ENCODE data around the gene PRSS50.

PRSS50 gene

DNA sequence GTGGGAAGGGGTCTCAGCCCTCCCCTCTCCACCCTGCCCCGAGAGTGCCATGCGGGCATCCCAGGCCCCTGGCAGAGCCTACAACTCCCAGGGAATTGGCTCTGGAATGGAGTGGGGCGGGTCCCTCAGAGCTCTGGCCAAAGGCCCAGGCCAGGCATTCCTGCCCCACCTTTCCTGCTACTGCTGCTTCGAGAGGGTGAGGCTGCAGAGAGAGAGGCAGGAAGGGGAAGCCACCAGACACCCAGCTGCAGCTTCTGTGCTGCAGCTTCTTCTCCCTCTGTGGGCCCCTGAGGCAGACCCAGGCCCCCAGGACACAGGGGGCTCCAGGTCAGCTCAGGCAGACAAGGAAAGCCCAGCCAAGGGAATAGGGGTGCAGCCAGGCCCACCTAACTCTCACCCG is 26.9 kb downstream of the PRSS50 start:
- no peak for DNase-seq

DNA sequence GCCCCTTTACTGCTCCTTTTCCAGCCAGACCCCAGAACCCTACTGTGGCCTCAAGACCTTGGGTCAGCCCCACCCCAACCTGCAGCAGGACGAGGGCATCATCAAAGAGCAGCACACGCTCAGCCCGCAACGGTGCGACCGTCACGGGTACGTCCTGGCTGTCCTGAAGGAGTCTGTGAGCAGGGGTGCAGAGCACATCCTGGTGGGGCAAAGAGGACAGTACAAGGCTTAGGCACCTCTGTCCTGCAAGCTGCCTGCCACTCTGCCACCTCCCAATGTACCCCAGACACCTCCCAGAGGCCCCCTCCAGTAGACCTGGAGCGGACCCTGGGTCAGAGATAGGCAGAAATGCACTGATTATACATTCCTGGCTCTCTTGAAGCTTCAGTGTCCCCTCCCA is 32.2 kb downstream of the PRSS50 start:
- no peak for DNase-seq

DNA sequence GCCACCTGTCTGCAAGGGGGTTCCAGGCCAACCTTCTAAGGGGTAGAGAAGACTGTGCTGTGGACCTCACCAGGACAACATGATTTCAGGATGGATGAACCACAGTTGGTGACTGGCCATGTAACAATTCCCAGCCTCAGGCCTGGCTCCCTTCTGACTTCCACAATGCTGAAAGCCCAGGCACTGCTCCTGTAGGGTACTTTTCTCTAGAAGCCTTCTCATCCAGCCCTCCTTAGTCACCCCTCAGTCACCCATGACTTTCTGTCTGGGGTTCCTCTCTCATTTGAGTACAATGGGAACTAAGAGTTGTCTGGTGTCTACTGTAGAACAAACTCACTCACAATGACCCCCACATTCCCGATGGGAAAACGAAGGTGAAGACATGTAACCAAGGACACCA is 32.8 kb downstream of the PRSS50 start:
- no peak for DNase-seq

DNA sequence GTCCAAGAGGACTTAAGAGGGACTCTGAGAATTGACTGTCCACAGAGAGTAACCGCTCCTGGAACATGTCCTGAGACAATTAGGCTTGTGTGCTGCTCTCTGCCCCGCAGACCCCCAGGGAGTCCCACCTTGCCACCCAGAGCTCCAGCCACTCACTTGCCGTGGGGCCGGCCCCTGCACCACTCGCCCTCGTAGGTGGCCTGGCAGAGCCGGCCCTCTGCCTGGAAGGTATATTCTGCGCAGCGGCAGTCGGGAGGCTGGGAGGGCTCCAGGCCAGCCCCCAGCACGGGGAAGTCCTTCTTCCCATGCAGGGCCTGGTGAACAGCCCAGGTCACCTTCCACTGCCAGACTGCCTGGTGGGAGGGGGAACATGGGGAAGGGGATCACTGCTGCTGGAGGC is 34.7 kb downstream of the PRSS50 start:
- DNase-seq, result no peak

DNA sequence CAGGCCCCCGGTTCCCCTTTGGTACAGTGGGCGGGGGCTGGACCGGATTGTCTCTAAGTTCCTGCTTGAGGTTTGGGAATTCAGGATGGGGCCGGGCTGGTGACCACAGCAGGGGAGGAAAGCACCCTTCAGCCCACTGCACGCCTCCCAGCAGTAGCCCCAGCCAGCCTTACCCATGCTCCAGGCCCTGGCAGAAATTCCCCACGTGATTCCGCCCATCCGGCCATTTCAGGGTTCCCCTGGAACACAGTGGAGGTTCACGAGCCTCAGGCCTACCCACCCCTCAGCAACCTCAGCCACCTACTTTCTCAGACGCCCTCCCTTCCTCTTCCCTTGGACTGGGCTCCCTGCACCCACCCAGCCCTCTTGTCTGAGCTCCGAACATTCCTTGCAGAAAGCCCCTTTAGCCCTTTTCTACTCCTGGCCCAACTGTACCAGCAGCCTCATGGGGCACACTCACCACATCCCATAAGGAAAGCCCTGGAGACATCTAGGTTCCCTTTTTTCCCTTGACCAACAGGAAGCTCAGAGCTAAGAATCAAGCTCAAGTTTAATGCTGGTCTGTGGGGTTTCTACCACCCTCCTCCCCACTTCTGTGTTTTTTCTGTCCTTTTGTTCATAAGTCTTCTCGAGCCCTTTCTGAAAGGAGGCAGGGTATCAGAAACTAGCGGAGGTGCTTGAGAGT is 35.7 kb downstream of the PRSS50 start:
- DNase-seq, result peak; percentile 22 to 32

DNA sequence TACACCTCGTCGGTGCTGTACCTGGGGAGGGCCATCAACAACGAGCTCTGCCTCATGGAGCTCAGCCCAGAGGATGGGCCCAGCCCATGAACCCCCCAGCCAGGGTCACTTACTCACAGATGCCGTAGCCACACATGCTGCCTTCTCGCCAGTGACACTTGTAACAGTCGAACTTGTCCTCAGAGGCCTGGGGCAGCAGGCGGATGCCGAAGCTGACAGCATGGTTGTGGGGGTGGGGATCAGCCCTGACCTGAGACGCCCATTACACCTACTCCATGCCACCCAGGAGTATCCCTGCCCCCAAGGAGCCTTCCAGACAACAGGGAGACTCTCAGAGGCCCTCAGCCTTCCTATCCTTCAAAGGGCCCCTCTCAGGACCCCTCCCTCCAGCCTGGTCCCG is 36.3 kb downstream of the PRSS50 start:
- DNase-seq, result no peak

DNA sequence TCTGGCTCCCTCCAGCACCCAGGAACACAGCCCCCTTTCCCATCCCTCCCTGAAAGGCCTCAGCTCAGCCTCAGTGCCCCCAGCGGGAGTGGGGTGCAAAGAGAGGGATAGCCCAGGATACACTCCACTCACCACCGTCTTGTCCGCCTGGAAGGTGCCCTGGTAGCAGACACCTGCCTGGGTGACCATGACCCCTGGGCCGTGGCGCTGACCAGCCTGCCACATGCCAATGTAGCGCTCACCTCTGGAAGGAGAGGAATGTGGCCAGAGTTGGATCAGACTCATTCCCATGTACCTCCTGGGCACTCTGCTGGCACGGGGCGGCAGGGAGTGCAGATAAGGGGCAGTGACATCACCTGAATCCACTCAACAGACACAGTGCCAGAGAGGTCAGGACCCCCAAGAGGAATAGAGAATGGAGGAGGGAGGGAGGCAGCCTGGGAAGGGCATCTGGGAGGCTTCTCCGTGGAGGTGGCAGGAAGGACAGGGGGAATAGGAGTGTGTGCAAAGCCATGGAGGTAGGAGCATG is 37.3 kb downstream of the PRSS50 start:
- DNase-seq, result no peak

DNA sequence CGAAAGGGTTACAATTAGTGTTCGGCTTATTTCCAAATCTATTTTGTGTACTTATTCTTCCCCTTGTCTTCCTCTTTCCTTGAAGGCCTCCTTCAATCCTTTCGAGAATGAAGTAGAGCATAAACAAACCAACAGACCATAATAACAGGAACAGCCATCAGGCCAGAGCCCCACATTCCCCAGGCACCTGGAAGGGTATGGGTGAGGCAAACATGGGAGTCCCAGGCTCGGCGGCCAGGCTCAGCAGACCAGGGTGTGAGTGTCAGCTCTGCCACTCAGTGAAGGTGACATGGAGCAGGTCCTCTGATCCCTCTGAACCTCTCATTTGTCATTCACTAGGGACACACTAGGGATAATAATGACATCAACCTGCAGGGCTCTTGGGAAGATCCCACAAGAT is 38.0 kb downstream of the PRSS50 start:
- DNase-seq, result no peak

DNA sequence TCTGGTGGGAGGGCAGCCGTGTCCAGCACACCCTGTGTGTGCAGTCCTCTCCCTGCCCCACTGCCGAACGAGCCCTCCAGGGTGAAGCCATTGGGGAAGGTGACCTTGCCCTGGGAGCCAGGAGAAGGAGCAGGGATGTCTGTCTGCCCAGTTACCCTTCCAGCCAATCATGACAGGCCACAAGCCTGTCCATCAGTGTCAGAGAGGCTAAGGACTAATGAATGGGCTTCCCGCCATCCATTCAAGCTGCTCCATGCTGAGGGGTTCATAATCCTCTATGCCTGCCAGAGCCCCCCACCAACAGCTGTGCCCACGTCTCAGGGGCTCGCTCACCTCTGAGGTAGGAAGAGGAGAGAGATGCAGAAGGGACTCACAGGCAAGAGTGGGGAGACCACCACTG is 39.4 kb downstream of the PRSS50 start:
- DNase-seq, result no peak

DNA sequence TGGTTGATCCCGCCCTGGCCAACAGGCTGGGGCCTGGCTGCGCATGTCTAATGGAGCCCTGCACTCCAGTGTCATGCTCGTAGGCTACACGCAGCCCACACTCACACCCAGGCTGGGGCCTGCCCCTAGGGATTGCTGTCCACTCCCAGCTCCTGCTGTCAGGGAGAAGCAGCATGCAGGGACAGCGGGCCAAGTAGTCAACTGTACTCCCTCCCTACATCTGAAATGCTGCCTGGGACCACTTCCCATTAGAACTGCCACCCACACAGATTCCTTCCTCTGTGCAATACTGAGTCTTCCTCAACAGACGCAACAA is 40.3 kb downstream of the PRSS50 start:
- DNase-seq, result no peak

DNA sequence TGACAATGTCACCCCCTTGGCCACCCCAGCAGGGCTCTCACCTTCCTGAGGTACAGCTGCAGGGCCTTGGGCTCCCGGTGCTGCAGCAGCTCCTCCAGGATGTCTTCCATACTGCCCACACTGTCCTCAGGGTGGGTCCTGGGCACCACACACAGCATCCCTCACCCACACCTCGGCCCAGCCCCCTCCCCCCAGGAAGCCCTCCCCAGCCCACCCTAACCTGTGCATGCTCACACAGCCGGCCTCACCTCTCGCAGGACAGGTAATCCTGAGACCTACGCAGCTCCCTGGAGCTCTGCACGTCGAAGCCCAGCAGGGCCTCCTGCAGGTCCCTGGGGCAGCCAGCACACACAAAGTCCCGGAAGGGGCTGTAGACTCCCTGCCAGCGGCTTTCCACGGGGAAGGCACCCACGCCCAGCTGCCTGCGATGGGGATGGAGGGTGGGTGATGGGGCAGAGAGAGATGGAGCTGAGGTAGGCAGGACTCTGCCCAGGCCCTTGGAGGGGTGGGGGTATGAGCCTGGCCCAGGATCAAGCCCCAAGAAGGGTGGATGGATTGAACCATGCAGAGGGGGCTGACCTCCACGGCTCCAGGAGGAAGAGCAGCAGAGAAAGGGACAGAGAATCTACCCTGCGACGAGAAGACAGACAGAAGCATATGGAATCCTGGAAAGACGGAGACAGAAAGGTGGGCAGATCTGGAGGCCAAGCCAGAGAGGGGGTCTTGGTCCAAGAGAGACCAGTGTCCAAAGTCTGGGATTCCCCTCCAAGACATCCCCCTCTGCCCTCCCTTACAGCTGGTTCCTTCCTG is 40.9 kb downstream of the PRSS50 start:
- no peak for DNase-seq

DNA sequence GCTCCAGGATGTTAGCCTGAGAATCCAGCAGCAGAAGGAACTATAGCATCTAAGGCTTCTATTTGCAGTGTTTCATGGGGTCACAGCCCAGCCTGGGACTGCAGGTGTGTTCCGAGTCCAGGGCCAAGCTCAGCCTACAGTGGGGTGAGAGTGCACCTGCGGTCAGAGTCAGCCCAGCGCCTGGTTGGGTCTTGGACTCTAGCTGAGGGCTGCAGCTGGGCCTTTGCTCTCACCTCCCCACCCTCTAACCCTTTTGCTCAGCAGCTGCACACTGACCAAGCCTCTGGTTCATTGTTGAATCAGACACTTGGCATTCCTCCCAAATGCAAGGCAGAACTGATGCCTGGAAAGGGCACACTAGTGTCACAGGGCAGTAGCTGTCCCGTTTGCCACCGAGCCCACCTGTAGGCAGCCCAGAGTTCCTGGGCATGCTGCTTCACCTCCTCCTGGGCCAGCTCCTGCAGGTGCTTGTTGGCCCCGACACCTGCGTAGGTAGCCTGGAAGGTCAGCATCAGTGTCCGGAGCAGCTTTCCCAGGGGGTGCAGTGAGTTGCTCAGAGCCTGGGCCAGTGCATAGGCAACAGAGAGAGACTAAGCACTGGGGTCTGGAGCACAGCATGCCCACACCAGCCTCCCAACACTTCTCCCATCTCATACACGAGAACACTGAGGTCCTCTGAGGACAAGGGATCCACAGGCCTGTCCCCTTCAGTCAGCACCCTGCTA is 41.7 kb downstream of the PRSS50 start:
- DNase-seq, result no peak

DNA sequence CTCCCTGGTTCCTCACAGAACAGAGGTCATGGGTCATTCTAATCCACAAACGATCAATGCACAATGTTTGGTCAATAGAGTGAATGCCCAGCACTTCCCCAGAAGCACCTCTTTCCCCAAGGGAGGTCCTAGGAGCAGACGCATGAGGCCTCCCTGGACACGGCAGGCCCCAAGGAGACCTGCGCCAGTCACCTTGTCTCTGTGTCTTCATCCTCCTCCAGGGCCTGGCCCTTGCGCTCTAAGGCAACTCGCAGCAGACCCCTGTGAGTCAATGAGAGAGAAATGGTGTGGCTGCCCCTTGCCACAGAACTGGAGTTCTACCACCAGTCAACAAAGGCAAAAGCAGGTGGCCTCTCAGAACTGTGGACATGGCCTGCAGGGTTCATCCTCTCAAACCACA is 42.2 kb downstream of the PRSS50 start:
- no peak for DNase-seq

DNA sequence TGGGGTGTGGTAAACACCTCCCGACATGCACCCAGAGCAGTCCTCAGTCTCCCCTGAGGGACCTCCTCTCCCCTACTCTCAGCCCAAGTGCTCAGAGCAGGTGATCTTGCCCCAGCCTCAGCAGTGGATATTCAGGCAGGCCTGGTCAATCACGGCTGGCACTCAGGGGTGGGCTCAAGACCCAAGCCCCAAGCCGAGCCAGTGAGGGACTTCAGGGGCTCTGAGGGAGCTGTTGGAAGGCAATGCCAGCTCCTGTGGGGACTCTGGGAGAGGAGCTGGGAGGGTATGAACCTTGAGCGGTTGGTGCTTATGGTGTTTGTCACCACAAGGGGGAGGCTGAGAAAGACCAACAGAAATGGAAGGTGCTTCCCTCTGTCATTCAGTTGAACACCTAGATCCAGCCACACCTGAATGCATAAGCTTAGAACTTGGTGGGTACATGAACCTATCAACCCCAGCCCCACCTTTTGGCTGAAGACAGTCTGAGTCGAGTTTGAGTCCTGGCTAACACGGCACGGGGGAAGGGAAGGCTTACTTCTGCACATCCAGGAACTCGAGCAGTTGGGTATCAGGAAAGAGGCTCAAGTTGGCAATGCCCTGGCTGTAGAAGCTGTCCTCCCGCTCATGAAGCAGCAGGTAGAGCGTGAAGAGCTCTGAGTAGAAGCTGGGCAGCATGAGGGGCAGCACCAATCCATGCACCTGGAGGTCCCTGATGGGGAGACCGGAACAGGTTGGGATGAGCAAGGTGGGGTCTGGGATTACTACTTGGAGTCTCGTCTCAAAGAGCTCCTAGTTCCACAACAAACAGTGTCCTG is 43.4 kb downstream of the PRSS50 start:
- no peak for DNase-seq

DNA sequence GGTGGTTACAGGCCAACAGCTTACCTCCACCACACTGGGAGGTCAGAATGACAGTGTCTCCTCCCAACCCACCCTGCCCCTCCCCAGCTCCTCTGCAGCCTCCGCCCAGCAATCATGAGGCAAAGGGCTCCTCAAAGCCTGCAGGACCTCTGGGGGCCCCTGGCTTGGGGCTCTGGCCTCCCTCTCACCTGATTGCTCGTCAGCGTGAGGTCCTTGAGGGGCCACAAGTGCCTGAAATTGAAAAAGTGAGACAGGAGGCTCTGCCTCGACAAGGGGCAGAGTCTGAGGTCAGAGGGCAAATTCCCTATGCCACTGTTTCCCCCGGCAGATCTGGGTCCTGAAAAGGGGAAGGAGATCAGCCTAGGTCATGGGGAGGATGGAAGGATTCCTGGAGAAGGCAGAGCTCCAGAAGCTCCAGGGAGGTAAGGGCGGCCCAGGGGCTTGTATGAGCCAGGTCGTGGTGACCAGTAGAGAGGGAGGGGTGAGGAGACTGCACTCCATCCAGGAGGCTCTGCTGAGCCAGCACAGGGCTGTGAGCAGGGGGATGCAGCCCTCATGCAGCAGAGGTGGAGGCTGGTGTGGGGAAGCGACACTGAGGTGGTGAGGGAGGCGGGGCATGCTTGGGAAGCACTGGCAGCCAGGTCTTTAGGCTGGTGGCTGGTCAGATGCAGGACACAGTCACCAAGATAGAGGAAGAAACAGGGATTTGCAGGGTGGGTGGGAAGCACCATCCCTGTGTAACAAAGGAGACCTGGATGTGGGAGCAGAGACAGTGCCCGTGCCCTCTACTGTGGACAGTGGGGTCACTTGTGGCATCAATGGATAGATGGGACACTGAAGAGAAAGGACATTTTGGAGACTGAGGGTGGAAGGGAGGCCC is 44.3 kb downstream of the PRSS50 start:
- DNase-seq, result no peak

DNA sequence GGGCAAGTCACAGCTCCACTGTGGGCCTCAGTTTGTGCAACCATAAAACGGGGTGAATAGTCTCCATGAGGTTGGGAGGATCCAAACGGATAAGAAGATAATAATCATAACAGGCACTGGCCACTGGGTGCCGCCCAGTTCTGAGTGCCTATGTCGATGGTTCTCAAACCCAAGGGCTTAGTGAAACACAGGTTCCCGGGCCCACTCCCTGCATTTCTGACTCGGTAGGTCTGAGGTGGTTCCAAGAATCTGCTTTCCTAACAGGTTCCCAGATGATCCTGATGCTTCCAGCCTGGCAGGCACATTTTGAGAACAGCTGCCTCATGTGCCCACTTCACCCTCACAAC is 45.3 kb downstream of the PRSS50 start:
- DNase-seq, result no peak

DNA sequence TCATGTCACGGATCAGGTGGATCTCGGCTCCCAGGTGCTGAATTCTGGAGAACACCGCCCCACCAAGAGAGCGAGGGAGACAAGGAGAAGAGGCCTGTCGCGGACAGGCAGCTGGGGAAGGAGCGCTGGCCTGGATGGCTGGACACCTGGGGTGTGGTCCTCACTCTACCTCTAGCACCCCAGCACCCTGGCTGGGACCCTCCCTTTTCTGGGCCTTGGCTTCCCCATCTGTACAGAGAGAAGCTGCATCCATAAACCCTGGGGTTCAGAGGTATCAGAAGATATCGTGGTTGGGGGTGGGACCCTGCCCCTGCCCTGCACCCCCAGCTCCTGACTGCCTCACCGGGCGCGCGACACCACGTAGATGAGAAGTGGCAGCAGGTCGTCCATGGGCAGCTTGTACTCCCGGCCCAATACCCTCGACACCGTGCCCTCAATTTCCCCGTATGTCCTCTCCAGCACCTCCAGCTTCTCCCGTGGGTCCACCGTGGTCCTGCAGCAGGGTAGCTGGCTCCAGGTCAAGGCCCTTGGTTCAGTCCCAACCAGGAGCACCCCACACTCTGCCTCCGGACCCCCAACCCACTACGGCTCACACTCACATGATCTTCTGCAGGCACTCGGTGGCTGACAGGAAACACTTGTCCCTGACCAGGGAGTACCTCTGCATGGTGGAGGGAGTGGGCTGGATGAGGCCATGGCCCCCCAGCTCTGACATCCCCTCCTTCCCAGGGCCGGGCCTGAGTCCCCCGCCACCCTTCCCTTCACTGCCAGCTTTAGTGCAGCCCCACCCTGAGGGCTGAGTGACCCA is 45.9 kb downstream of the PRSS50 start:
- no peak for DNase-seq

DNA sequence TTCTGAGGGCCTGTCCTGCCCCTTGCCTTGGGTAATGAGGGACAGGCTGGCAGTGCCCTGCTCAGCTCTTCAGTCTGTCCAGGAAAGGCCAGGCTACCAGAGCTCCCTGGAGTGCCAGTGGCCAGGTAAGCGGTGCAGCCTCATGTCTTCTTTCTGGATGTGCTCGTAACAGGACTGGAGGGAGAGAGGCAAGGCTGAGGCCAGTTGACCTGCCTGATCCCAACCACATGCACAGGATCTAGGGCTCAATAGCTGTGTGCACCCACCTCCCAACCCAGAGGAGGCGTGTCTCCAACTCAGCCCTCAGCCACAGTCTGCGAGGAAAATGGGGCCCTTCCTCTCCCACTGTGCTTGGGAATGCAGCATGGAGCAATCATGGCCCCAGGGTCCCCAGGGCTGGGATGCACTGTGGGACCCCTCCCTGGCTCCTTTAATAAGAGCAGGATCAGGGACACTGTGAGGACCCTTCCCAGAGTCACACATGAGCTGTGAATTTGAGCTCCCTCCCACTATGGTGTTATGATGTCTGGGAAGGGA is 46.7 kb downstream of the PRSS50 start:
- DNase-seq, result no peak

DNA sequence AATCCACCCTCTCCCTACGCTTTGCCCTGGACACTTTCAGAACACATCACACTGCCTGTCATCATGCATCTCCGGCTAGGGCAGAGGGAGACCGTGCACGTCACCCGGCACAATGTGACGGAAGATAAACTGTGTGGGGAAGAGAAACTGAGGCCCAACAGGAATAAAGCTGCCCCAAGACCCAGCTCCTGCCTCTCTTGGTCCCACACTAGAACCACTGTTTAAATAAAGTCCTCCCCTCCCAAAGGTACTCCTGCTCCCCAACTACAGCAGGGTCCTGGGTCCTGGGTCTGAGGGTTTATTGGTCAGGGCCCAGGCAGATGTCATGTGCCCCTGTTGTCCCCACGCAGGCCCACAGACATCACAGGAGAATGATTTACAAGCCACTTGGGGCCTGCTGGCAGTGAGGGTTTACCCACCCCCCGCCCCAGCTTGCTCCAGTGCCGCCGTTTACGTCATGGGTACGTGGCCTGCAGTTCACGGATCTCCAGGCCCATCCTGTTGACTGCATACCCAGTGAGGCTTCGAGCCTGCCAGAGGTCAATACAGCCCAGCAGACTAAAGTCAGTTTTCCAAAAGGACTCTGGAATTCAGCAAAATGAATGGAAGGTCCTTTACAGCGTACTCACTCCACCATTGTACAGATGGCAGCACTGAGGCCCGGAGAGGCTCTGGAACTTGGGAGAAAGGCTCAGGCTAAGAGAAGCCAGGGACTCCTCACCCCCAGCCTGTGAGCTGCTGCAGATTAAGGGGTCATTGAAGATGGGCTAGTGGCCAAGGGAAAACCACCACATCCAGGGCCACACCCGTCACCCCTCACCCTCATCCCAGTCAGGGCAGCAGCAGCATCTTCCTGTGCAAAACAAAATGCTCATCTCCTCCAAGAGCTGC is 47.4 kb downstream of the PRSS50 start:
- no peak for DNase-seq
